GM18907 (cell line): ENCODE results near the gene ARAP1.

Experiments
- ATAC-seq: cut with Tn5 transposase; IDR thresholded peaks from one replicate; pipeline ENCODE4 v1.9.1; 2021; ENCODE audit warnings: mild to moderate bottlenecking, moderate library complexity; ENCODE audit not compliant: unreplicated experiment

The ARAP1 gene

GRCh38 chr11:72780296-72781062 lies 28.3 kb upstream of the ARAP1 start:
- no peak for ATAC-seq

- no peak for ATAC-seq
These were observed 27.4 kb upstream of the ARAP1 start for GRCh38 chr11:72779495-72780128.

- no peak for ATAC-seq
These were observed 26.6 kb upstream of the ARAP1 start for GRCh38 chr11:72778535-72779494.

- no peak for ATAC-seq
These were observed 25.6 kb upstream of the ARAP1 start for GRCh38 chr11:72777755-72778278.

- ATAC-seq, result no peak
These were observed 24.9 kb upstream of the ARAP1 start for GRCh38 chr11:72776844-72777754.

- ATAC-seq, result no peak
These were observed 24.1 kb upstream of the ARAP1 start for GRCh38 chr11:72776117-72776843.

- no peak for ATAC-seq
These were observed 23.3 kb upstream of the ARAP1 start for GRCh38 chr11:72775288-72776110.

GRCh38 chr11:72774499-72774898 lies 22.3 kb upstream of the ARAP1 start:
- no peak for ATAC-seq

- ATAC-seq, result no peak
These were observed 21.5 kb upstream of the ARAP1 start for GRCh38 chr11:72773696-72774095.

GRCh38 chr11:72773291-72773690 lies 21.1 kb upstream of the ARAP1 start:
- ATAC-seq, result no peak

- no peak for ATAC-seq
These were observed 19.9 kb upstream of the ARAP1 start for GRCh38 chr11:72772059-72772458.

- ATAC-seq, result no peak
These were observed 19.3 kb upstream of the ARAP1 start for GRCh38 chr11:72771507-72771906.

- no peak for ATAC-seq
These were observed 18.6 kb upstream of the ARAP1 start for GRCh38 chr11:72770799-72771198.

GRCh38 chr11:72769680-72770079 lies 17.5 kb upstream of the ARAP1 start:
- no peak for ATAC-seq

GRCh38 chr11:72768581-72768980 lies 16.4 kb upstream of the ARAP1 start:
- no peak for ATAC-seq

- ATAC-seq, result no peak
These were observed 15.2 kb upstream of the ARAP1 start for GRCh38 chr11:72767203-72768062.

GRCh38 chr11:72766152-72766902 lies 14.1 kb upstream of the ARAP1 start:
- ATAC-seq, result no peak
